Measurements from ENCODE around the gene CHAC1.
A peak's percentile ranks its signal among the peaks of the same experiment; 100 is the strongest.
"Not testable (repeated sequence)": the region's sequence is repeated elsewhere in the genome, so short reads cannot be mapped to it uniquely, and the experiment has no call there.

Gene CHAC1

GRCh38 chr15:40955930-40956540, 2.8 kb downstream of the CHAC1 start:
- H3K4me3 Mint-ChIP-seq, result peak overlapping the region; percentile 53
- no peaks in the 10 kb centered on the region for H3K9me3 Mint-ChIP-seq
- no peaks in the 10 kb centered on the region for H3K27me3 Mint-ChIP-seq
- H3K36me3 Mint-ChIP-seq (ENCODE audit: low read depth), result peaks cover 23% of the 10 kb centered on the region
- H3K4me1 Mint-ChIP-seq (ENCODE audit: low read depth), result peaks cover 36% of the 10 kb centered on the region
- H3K27ac Mint-ChIP-seq, result peak overlapping the region; percentile 3

DNA sequence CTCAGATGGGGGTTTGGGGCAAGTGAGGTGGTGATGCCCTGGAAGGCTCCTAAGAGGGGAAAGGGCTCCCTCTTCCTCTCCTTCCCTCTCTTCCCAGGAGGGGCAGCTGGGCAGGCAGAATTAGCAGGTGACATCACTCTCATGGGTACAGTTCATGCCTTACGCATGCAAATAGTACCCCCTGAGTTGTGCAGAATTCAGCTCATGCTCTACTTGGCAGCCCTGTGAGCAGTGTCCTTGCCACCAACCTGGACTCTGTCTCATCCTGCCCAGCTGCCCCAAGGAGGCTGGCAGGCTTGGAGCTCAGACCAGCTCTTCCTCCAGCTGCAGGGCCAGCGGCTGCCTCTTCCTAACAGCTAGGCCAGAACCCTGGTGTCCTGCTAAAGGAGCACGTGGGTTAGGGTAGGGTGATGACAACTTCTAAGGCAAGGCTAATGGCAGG, 3.3 kb downstream of the CHAC1 start:
- Mint-ChIP-seq H3K4me1 (ENCODE audit: low read depth) (peaks cover 35% of the 10 kb centered on the region), H3K27ac (peak overlapping the region; percentile 3), H3K36me3 (ENCODE audit: low read depth) (peaks cover 23% of the 10 kb centered on the region), H3K4me3 (peak overlapping the region; percentile 35), H3K9me3 (no peaks in the 10 kb centered on the region), H3K27me3 (no peaks in the 10 kb centered on the region)

DNA sequence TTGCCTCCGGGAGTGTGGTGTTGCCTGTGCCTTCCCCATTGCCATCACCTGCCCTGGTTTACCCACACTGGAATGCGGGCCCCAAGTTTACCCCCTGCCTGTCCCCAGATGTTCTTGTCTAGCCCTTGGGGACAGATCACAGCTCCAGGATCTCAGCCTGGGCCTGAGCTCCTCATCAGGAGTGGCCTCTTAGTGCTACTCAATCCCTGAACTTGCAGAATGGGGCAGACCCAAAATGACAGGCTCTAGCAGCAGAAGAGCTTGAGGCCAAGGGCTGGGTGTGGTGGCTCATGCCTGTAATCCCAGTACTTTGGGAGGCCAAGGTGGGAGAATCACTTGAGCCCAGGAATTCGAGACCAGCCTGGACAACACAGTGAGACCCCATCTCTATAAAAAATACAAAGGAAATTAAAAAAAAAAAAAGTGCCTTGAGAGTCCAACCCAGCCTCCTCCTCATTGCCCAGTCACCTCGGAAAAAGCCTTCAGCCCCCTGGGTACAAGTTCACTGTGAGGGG, 3.8 kb downstream of the CHAC1 start:
- H3K27me3 Mint-ChIP-seq, result no peaks in the 10 kb centered on the region
- H3K4me3 Mint-ChIP-seq, result no peak overlapping the region
- H3K4me1 Mint-ChIP-seq (ENCODE audit: low read depth), result peaks cover 29% of the 10 kb centered on the region
- no peaks in the 10 kb centered on the region for H3K9me3 Mint-ChIP-seq
- H3K27ac Mint-ChIP-seq, result no peak overlapping the region
- peaks cover 23% of the 10 kb centered on the region for H3K36me3 Mint-ChIP-seq (ENCODE audit: low read depth)

DNA sequence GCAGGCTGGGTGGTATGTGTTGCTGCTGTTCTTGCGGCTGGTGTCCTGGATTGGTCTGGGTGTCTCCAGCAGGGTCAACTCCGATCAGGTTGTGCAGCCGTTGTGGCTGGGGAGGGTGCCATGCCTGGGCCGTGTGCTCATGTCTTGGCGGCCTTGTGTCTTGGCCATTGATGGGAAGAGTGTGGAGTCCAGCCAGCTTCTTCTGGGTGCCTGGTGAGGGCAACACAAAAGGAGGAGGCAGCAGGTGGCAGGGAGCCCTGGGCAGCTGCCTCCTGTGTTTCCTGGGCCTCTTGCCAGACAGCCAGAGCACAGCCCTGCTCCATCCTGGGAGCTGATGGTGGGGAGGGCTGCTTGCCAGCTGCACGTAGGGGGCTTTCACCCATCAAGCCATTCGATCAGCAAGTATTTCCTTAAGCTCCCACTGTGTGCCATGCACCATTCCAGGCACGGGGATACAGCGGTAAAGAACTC, 4.3 kb downstream of the CHAC1 start:
- H3K27ac Mint-ChIP-seq, result no peak overlapping the region
- no peaks in the 10 kb centered on the region for H3K9me3 Mint-ChIP-seq
- peaks cover 23% of the 10 kb centered on the region for H3K36me3 Mint-ChIP-seq (ENCODE audit: low read depth)
- H3K4me1 Mint-ChIP-seq (ENCODE audit: low read depth), result peaks cover 26% of the 10 kb centered on the region
- H3K4me3 Mint-ChIP-seq, result no peak overlapping the region
- H3K27me3 Mint-ChIP-seq, result no peaks in the 10 kb centered on the region

DNA sequence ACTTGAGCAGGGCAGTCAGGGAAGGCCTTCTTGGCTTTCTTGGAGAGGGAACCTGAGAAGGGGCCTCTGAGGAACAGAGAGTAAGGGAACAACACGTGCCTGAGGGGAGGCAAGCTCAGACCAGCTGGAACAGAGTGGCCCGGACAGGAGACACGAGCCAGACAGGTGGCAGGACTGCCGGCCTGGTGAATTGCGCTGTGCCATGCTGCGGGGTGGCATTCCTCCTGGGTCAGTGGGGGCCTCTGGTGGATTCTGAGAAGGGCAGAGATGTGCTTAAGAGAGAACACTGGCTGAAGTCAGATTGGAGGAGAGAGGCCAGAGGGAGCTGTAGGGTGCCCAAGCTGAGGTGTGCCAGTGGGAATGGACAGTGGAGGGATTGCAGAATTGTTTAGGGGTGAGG, 4.9 kb downstream of the CHAC1 start:
- H3K9me3 Mint-ChIP-seq, result no peaks in the 10 kb centered on the region
- H3K27ac Mint-ChIP-seq, result no peak overlapping the region
- no peak overlapping the region for H3K4me3 Mint-ChIP-seq

DNA sequence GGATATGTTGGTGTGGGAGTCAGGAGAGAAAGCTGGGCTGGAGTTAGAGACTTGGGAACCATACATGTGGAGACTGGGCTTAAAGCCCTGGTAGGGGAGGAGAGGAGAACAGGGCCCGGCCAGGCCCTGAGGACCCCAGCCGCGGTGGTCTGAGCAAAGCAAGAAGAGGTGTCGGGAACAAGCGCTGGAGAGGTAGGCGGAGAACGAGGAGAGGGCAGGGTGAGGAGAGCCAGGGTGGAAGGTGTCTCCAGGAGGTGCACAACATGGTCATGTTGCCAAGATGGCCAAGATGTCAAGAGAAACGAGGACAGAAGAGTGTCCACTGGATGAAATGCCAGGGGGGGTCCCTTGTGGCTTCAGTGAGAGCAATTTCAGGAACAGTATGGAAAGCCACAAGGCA, 5.5 kb downstream of the CHAC1 start:
- Mint-ChIP-seq H3K36me3 (ENCODE audit: low read depth) (peaks cover 18% of the 10 kb centered on the region), H3K27ac (peak overlapping the region; percentile 5), H3K4me1 (ENCODE audit: low read depth) (peaks cover 19% of the 10 kb centered on the region), H3K4me3 (no peak overlapping the region), H3K9me3 (no peaks in the 10 kb centered on the region), H3K27me3 (no peaks in the 10 kb centered on the region)

More for the DNA sequence above, 4.9 kb downstream of the CHAC1 start:
- H3K27me3 Mint-ChIP-seq, result no peaks in the 10 kb centered on the region
- H3K4me1 Mint-ChIP-seq (ENCODE audit: low read depth), result peaks cover 22% of the 10 kb centered on the region
- peaks cover 22% of the 10 kb centered on the region for H3K36me3 Mint-ChIP-seq (ENCODE audit: low read depth)

DNA sequence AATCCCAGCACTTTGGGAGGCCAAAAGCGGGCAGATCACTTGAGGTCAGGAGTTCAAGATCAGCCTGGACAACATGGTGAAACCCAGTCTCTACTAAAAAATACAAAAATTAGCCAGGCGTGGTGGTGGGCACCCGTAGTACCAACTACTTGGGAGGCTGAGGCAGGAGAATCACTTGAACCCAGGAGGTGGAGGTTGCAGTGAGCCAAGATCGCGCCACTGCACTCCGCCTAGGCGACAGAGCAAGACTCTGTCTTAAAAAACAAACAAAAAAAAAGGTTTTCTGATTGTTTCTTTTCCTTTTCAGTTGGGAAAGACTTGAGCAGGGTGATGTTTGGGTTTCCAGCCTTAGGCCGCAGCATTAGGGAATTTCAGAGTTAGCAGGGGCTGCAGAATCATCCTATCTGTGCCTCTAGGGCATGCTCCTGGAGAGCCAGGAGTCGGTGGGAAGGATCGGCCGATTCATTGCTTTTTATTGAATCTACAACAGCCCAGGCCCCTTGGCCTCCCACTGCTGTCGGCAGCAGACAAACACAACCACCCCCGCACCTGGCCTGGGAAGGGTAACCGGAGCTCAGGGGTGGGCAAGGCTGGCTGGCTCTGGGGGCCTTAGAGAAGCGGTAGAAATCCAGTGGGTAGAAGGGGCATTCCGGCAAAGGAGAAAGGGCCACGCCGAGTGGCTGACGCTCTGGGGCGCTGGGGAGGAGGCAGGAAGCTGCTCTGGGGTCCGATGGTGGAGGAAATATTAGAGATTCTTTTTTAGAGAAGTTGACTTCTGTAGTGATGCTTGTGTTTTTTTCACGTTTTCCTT, 6.3 kb downstream of the CHAC1 start:
- Mint-ChIP-seq H3K27ac (peak overlapping the region; percentile 3), H3K9me3 (no peaks in the 10 kb centered on the region), H3K36me3 (ENCODE audit: low read depth) (peaks cover 10% of the 10 kb centered on the region), H3K4me3 (no peak overlapping the region), H3K4me1 (ENCODE audit: low read depth) (peaks cover 11% of the 10 kb centered on the region), H3K27me3 (no peaks in the 10 kb centered on the region)

- Mint-ChIP-seq H3K27me3 (no peaks in the 10 kb centered on the region), H3K27ac (peak overlapping the region; percentile 3), H3K36me3 (ENCODE audit: low read depth) (peaks cover 9% of the 10 kb centered on the region), H3K4me1 (ENCODE audit: low read depth) (peaks cover 10% of the 10 kb centered on the region), H3K4me3 (no peak overlapping the region), H3K9me3 (no peaks in the 10 kb centered on the region)
These were observed 7.0 kb downstream of the CHAC1 start for GRCh38 chr15:40960151-40960885.

GRCh38 chr15:40960925-40961324, 7.7 kb downstream of the CHAC1 start:
- Mint-ChIP-seq H3K4me3 (no peak overlapping the region), H3K27ac (no peak overlapping the region), H3K4me1 (ENCODE audit: low read depth) (peaks cover 8% of the 10 kb centered on the region), H3K36me3 (ENCODE audit: low read depth) (peaks cover 7% of the 10 kb centered on the region), H3K27me3 (no peaks in the 10 kb centered on the region), H3K9me3 (no peaks in the 10 kb centered on the region)

DNA sequence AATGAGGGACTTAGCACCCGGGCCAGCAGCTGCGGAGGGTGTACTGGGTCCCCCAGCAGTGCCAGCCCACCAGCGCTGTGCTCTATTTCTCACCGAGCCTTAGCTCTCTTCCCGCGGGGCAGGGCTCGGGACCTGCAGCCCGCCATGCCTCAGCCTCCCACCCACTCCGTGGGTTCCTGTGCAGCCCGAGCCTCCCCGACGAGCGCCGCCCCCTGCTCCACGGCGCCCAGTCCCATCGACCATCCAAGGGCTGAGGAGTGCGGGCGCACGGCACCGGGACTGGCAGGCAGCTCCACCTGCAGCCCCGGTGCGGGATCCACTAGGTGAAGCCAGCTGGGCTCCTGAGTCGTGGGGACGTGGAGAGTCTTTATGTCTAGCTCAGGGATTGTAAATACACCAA, 8.5 kb downstream of the CHAC1 start:
- H3K4me1 Mint-ChIP-seq (ENCODE audit: low read depth); H3K27me3 Mint-ChIP-seq; H3K36me3 Mint-ChIP-seq (ENCODE audit: low read depth); H3K27ac Mint-ChIP-seq; H3K4me3 Mint-ChIP-seq; H3K9me3 Mint-ChIP-seq: not testable (repeated sequence)

DNA sequence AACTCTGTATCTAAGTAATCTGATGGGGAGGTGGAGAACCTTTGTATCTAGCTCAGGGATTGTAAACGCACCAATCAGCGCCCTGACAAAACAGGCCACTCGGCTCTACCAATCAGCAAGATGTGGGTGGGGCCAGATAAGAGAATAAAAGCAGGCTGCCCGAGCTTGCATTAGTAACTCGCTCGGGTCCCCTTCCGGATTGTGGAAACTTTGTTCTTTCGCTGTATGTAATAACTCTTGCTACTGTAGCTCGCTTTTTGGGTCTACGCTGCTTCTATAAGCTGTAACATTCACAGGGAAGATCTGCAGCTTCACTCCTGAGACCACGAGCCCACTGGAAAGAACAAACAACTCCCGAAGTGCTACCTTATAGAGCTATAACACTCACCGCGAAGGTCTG, 9.0 kb downstream of the CHAC1 start:
- not testable (repeated sequence) for H3K4me1 Mint-ChIP-seq (ENCODE audit: low read depth); H3K4me3 Mint-ChIP-seq; H3K27me3 Mint-ChIP-seq; H3K27ac Mint-ChIP-seq; H3K36me3 Mint-ChIP-seq (ENCODE audit: low read depth); H3K9me3 Mint-ChIP-seq

DNA sequence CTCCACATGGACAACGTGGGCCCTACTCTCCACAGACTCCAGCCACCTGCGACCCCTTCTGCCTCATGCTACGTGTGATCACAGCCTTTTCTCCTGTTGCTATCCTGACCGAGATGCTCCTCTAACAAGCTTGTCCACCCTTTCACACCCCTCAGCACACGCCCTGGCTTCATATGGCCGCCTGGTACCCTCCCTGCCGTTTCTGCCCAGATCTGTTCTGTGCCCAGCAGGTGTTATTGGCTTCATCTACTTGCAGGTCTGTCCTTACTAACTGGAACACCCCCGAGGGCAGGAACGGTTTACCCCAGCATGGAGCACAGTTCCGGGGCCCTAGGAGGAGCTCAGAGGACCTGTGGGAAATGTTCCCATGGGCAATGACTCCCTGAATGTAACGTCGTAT, 9.9 kb downstream of the CHAC1 start:
- H3K27me3 Mint-ChIP-seq, result no peaks in the 10 kb centered on the region
- H3K9me3 Mint-ChIP-seq, result no peaks in the 10 kb centered on the region
- H3K4me1 Mint-ChIP-seq (ENCODE audit: low read depth), result no peaks in the 10 kb centered on the region
- no peaks in the 10 kb centered on the region for H3K36me3 Mint-ChIP-seq (ENCODE audit: low read depth)
- H3K27ac Mint-ChIP-seq, result no peak overlapping the region
- H3K4me3 Mint-ChIP-seq, result no peak overlapping the region

DNA sequence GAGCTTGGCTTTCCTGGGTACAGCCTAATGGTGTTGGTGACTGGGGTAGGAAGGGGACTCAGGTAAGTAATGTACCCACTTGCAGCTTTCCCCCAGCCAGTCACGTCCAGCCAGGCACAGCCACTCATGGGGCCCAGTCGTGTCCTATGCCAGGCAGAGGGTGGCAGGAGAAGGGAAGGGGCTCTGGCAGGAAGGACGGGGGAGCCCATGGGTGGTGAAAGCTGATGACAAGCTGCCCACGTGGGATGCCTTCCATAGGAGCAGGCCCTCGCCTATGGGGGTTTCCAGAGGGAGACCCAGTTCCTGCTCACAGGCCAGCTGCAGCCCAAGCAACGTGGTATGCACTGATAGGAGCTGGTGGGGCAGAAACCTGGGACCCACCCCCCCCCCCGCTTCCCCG, 10.7 kb downstream of the CHAC1 start:
- no peaks in the 10 kb centered on the region for H3K9me3 Mint-ChIP-seq
- H3K4me1 Mint-ChIP-seq (ENCODE audit: low read depth), result no peaks in the 10 kb centered on the region
- no peaks in the 10 kb centered on the region for H3K36me3 Mint-ChIP-seq (ENCODE audit: low read depth)
- H3K27me3 Mint-ChIP-seq, result no peaks in the 10 kb centered on the region
- no peak overlapping the region for H3K27ac Mint-ChIP-seq
- no peak overlapping the region for H3K4me3 Mint-ChIP-seq

DNA sequence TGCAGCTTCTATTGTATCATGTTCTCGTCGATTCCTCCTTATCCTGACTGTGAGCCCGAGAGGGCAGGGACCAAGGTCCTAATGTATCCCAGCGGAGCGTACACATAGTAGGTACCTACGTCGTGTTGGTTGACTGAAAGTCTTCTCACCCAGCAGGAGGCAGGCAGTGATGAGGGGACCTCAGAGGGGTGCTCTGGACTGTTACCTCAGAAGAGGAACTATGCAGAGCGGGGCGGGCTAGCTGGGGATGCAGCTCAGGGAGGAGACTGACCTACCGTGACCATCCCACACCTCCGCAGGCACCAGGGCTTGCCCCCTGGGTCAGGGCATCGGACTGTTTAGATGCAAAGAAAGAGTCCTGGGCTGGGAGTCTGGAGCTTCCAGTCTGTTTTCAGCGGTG, 11.4 kb downstream of the CHAC1 start:
- H3K27ac Mint-ChIP-seq, result no peak overlapping the region
- H3K9me3 Mint-ChIP-seq, result no peaks in the 10 kb centered on the region
- H3K4me1 Mint-ChIP-seq (ENCODE audit: low read depth), result no peaks in the 10 kb centered on the region
- no peaks in the 10 kb centered on the region for H3K36me3 Mint-ChIP-seq (ENCODE audit: low read depth)
- H3K27me3 Mint-ChIP-seq, result no peaks in the 10 kb centered on the region
- H3K4me3 Mint-ChIP-seq, result no peak overlapping the region
